A549 treated with GW870086 at 1 μM for 4 hours (cell line): Measurements from ENCODE around the gene ZNF594. TPM values are rescaled to one million over a fixed set of nuclear protein-coding genes. Genes with fewer than 3 reads are reported as not detected.

ENCODE experiments used
- total RNA-seq: library from RNA; stranded (reverse); fragments of 200-300 nt; extraction: Qiagen RNA extraction; gene quantifications from 5 replicates; pipeline ENCODE4 v1.2.3, GENCODE V29; 2022; ENCODE audit warnings: low read depth

Gene ZNF594
- total RNA-seq = 0.99 to 1.7 TPM (median 1.5 TPM) in 5 replicates

GRCh38 chr17:5191541-5192417 lies at the start of gene ZNF594:
ZNF594 (minus strand) TSS chr17:5191868; CDS start chr17:5184256, 7,612 bp downstream.

GRCh38 chr17:5234645-5235576 lies 43.2 kb upstream of the ZNF594 start, which contains the start of gene SCIMP:
SCIMP (minus strand) TSS chr17:5234860; CDS start chr17:5234755, 105 bp downstream.

Other genes with a start within 250 kb of the ZNF594 start
- gene PFN1, start 243.3 kb downstream of the ZNF594 start, total RNA-seq = 2,657 to 2,903 TPM (median 2,762 TPM) in 5 replicates
- 44.1 to 52.1 TPM (median 45.5 TPM) in 5 replicates for gene ENO3, start 240.7 kb downstream of the ZNF594 start, total RNA-seq
- 67.2 to 82.1 TPM (median 69.6 TPM) in 5 replicates for gene SPAG7, start 224.1 kb downstream of the ZNF594 start, total RNA-seq
- gene CAMTA2, start 204.2 kb downstream of the ZNF594 start, total RNA-seq = 28.3 to 35.1 TPM (median 32.7 TPM) in 5 replicates
- gene INCA1, start 194.3 kb downstream of the ZNF594 start, total RNA-seq = 1.1 to 1.9 TPM (median 1.6 TPM) in 5 replicates
- 96.7 to 125 TPM (median 115 TPM) in 5 replicates for gene KIF1C, start 193.9 kb downstream of the ZNF594 start, total RNA-seq
- 0.42 to 1.0 TPM (median 0.70 TPM) in 5 replicates for gene SLC52A1, start 156.4 kb downstream of the ZNF594 start, total RNA-seq
- gene ZFP3, start 113.4 kb downstream of the ZNF594 start, total RNA-seq = 0.69 to 1.3 TPM (median 1.0 TPM) in 5 replicates
- gene ZNF232, start 80.0 kb downstream of the ZNF594 start, total RNA-seq = 3.5 to 4.6 TPM (median 4.2 TPM) in 5 replicates
- gene USP6, start 75.8 kb downstream of the ZNF594 start, total RNA-seq = 0.02 to 0.05 TPM (median 0.02 TPM) in 3 of 5 replicates, not detected in the others
- not detected in 5 replicates for gene SCIMP, start 43.0 kb upstream of the ZNF594 start, total RNA-seq
- gene RABEP1, start 90.4 kb upstream of the ZNF594 start, total RNA-seq = 39.4 to 43.6 TPM (median 40.7 TPM) in 5 replicates
- 66.7 to 113 TPM (median 82.9 TPM) in 5 replicates for gene NUP88, start 227.8 kb upstream of the ZNF594 start, total RNA-seq
- gene RPAIN, start 228.3 kb upstream of the ZNF594 start, total RNA-seq = 31.4 to 42.7 TPM (median 33.0 TPM) in 5 replicates
- 530 to 590 TPM (median 584 TPM) in 5 replicates for gene C1QBP, start 247.3 kb upstream of the ZNF594 start, total RNA-seq